VCaP (cell line): ENCODE measurements around the gene ERI3.
"Not testable (repeated sequence)": the region's sequence is repeated elsewhere in the genome, so short reads cannot be mapped to it uniquely, and the experiment has no call there.

ENCODE experiments used
- H3K27ac ChIP-seq: fragments of 450-650 bp; 2 replicates; pipeline ENCODE4 v1.5.1; 2017
- TF ChIP-seq, protein P1 (sequence below): fragments of 450-650 bp; conservative IDR thresholded peaks from 2 replicates; pipeline ENCODE4 v1.5.1; 2017; ENCODE audit warnings: mild to moderate bottlenecking, moderate library complexity

Gene ERI3

DNA sequence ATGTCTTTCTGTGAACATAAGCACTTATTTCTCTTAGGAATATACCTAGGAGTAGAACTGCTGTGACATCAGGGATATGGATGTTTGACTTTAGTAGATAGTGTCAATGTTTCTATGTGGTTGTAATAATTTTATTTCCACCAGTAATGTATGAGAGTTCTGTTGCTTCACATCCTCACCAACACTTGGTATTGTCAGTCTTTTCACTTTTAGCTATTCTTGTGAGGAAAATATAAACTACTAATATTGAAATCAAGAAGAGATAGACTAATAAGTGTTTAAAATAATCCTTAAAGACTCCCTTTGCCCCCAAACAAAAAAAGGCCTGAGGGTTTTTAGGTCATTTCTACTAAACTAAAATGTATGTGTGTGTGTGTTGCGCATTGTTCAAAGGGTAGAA is 144.5 kb downstream of the ERI3 start:
- TF ChIP-seq, protein P1, sequence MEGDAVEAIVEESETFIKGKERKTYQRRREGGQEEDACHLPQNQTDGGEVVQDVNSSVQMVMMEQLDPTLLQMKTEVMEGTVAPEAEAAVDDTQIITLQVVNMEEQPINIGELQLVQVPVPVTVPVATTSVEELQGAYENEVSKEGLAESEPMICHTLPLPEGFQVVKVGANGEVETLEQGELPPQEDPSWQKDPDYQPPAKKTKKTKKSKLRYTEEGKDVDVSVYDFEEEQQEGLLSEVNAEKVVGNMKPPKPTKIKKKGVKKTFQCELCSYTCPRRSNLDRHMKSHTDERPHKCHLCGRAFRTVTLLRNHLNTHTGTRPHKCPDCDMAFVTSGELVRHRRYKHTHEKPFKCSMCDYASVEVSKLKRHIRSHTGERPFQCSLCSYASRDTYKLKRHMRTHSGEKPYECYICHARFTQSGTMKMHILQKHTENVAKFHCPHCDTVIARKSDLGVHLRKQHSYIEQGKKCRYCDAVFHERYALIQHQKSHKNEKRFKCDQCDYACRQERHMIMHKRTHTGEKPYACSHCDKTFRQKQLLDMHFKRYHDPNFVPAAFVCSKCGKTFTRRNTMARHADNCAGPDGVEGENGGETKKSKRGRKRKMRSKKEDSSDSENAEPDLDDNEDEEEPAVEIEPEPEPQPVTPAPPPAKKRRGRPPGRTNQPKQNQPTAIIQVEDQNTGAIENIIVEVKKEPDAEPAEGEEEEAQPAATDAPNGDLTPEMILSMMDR = no peak
- H3K27ac ChIP-seq = no peak overlapping the region

DNA sequence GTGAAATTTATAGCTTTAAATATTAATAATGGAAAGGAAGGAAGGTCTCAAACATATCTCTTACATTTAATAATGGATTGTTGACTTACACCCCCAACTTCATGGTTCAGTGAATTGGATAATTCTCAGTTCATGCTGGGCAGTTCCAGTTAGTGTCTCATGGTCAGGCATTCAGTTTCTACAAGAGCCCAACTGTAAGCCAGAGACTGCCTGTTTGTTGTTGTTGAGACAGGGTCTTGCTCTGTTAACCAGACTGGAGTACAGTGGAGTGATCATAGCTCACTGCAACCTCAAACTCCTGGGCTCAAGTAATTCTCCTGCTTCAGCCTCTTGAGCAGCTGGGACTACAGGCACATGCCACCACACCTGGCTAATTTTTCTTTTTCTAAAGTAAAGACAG is 146.8 kb downstream of the ERI3 start:
- no peak overlapping the region for H3K27ac ChIP-seq
- TF ChIP-seq, protein P1 = no peak

- not testable (repeated sequence) for H3K27ac ChIP-seq
Measured at GRCh38 chr1:44206545-44206944, 148.5 kb downstream of the ERI3 start.

DNA sequence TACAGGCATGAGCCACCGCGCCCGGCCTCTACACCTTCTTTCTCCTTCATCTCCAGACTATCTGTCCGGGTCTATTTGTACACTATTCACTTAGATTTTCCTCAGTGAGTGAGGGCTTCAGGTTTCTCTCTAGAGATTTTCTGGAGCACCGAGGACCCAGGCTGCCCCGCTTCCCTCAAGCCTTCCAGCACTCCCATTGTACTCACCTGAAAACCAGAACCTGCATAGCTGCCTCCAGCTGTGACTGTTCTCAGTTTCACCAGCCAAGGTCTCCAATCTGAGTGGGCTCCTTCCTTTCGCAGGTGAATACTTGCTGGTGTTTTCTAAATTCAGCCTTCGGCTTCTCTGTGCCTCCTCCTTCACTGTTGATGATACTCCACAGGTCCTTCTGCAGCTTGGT is 154.7 kb downstream of the ERI3 start:
- TF ChIP-seq, protein P1 = no peak
- no peak overlapping the region for H3K27ac ChIP-seq

DNA sequence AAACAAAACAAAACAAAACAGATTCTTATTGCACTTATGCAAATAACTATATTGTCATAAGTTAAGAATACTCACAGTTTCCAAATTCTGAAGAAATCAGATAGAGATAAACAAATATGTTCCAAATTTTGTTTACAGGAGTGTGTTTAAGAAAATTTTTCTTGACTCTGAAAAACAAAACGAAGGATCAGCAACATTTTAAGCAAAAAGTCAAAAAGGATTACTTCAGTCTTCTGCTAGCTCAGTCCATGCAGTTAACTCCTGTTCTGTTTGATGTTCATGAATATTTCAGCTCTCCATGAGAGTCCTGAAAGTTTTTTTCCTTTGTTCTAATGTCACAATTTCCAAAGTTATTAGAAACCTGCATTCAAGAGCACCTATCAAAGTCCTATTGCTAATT is 180.4 kb downstream of the ERI3 start:
- TF ChIP-seq, protein P1 = no peak
- no peak overlapping the region for H3K27ac ChIP-seq
